ENCODE results near the gene SRSF10.
"Not testable (repeated sequence)": the region's sequence is repeated elsewhere in the genome, so short reads cannot be mapped to it uniquely, and the experiment has no call there.

Gene SRSF10

DNA sequence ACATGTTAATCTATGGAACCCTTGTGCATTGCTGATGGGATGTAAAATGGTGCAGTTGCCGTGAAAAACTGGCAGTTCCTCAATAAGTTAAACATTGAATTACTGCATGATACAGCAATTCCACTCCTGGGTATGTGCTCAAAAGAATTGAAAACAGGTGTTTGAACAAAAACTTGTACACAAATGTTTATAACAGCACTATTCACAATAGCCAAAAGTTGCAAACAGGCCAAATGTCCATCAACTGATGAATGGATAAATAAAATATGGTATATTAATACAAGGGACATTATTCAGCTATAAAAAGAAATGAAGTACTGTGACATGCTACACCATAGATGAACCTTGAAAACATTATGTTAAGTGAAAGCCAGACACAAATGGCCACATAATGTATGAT lies 17.7 kb upstream of the SRSF10 start:
- DNase-seq (ENCODE audit: low read depth, low spot score) = no peak

DNA sequence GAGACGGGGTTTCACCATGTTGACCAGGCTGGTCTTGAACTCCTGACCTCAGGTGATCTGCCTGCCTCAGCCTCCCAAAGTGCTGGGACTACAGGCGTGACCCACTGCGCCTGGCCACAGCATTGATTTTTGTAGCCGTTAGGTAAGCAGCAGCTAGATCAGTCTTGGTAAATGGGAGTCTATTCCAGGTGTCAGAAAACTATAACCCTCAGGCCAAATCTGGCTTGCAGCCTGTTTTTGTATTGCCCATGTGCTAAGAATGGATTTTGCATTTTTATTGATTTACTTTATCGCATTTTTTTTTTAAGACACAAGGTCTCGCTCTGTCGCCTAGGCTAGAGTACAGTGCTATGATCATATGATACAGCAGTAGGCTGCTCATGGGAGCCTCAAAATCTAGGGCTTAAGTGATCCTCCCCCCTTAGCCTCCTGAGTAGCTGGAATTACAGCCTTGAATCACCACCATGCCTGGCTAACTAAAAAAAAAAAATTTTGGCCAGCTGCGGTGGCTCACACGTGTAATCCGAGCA lies 16.6 kb upstream of the SRSF10 start:
- no peak for DNase-seq (ENCODE audit: low read depth, low spot score)

DNA sequence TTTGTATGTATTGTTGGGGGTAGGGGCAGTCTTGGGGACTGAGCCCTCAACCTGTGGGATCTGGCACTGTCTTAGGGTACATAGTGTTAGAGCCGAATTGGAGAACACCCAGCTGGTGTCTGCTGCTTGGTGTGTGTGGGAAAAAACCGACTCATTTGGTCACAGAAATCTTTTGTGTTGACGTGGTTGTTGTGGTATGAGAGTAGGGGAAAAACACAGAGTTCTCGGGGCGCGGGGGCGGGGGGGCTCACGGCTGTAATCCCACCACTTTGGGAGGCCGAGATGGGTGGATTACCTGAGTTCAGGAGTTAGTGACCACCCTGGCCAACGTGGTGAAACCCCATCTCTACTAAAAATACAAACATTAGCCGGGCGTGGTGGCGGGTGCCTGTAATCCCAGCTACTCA lies 15.3 kb upstream of the SRSF10 start:
- peak; percentile 65 for DNase-seq (ENCODE audit: low read depth, low spot score)

GRCh38 chr1:23992011-23992410 lies 11.9 kb upstream of the SRSF10 start:
- not testable (repeated sequence) for DNase-seq (ENCODE audit: low read depth, low spot score)

DNA sequence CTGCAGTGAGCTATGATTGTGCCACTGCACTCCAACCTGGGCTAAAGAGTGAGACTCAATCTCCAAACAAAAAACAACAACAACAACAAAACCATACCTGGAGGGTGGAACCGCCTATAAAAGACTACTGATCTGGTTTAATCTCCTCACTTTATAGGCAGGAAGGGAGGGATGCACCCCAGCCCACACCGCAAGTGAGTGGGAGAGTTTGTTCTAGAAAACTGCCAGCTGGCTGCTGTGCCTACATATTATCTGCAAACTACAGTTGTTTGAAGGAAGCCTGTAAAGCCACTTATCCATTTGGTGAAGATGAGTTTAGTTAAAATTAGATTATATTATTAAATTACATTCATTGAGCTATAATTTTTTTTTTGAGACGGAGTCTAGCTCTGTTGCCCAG lies 9.1 kb upstream of the SRSF10 start:
- no peak for DNase-seq (ENCODE audit: low read depth, low spot score)

DNA sequence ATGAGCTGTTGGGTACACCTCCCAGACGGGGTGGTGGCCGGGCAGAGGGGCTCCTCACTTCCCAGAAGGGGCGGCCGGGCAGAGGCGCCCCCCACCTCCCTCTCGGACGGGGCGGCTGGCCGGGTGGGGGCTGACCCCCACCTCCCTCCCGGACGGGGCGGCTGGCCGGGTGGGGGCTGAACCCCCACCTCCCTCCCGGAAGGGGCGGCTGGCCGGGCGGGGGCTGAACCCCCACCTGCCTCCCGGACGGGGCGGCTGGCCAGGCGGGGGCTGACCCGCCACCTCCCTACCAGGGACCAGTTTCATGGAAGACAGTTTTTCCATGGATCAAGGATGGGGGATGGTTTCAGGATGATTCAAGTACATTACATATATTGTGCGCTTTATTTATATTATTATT lies 6.9 kb upstream of the SRSF10 start:
- not testable (repeated sequence) for DNase-seq (ENCODE audit: low read depth, low spot score)

DNA sequence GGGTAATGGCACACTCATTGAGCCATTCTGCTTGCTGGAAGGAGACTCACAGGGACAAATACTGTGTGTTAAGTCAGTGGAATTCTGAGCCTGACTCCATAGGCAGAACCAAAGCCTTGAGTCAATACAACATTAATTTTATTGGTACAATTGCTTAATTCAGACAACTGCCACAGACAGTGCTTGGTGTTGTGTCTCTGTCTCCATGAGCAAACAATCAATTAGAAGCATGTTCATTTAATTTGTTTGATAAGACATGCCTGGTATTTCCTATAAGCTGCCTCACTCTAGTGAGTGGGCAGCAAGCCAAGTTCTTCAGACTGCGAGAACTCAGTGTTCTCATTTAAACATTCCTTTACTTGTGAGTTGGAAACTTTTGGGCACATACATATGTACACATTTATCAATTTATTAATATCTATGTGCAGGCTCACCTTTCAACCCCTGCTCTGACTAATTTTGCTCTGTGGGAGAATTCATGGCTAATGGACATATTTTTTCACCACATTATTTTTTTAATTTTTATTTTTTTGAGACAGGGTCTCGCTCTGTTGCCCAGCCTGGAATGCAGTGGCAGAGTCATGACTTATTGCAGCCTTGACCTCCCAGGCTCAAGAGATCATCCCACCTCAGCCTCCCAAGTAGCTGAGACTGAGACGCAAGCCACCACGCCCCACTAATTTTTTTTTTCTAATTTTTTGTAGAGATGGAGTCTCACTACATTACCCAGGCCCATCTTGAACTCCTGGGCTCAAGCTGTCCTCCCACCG lies 4.5 kb upstream of the SRSF10 start:
- DNase-seq (ENCODE audit: low read depth, low spot score) = peak; percentile 70

DNA sequence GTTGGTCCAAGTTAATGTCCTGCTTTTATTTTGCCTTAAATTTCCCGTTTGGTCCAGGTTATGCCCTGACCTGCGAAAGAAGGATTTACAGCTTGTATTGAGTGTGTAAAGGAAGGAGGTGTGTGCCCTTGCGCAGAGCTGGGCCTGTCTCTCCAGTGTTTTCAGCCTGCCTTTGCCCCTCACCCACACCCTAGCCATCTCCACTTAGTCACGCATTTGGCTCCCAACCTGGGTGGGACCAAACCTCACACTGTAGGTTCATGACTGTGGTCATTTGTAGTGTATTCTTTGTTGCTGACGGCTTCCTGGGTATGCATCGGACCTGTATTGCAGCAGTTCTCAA lies 572 bp upstream of the SRSF10 start:
- peak; percentile 80 for DNase-seq (ENCODE audit: low read depth, low spot score)

DNA sequence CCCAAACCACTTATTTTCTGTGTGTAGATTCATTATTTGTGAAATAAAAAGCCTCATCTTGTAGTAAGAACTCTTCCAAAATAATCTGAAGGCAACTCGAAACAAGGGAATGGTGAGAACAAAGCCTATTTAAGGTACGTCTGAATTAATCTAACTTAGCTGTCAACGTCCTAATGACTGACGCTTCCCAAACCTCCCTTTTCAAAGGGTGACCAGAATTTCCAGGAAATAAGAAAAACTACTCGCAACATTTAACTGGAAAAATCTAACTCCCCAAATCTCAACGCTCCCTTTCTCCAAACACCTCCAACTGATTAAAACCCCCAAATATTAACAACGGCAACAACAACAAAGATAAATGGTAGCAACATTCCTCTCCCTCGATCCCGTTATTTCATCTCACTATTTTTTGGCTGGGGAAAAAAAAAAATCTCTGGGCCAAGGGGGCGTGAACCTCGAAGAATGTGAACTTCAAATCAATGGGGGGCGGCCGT lies 693 bp downstream of the SRSF10 start:
- no peak for DNase-seq (ENCODE audit: low read depth, low spot score)

GRCh38 chr1:23978805-23979204 lies 1.3 kb downstream of the SRSF10 start:
- no peak for DNase-seq (ENCODE audit: low read depth, low spot score)

DNA sequence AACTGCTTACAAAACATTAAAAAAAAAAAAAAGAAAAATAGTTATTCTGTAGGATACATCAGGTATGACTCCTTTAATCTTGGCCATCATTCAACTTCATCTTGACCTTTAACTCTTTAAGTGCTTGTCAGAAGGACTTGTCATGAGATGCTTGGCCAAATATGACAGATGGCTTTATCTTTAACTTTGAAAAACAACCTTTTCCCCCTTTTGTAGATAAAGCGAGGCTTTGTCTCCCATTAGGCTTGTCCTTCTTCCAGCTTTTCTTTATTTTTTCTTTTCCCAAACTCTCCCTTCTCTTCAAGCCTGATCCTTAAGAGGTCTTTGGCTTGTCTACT lies 2.3 kb downstream of the SRSF10 start:
- no peak for DNase-seq (ENCODE audit: low read depth, low spot score)

DNA sequence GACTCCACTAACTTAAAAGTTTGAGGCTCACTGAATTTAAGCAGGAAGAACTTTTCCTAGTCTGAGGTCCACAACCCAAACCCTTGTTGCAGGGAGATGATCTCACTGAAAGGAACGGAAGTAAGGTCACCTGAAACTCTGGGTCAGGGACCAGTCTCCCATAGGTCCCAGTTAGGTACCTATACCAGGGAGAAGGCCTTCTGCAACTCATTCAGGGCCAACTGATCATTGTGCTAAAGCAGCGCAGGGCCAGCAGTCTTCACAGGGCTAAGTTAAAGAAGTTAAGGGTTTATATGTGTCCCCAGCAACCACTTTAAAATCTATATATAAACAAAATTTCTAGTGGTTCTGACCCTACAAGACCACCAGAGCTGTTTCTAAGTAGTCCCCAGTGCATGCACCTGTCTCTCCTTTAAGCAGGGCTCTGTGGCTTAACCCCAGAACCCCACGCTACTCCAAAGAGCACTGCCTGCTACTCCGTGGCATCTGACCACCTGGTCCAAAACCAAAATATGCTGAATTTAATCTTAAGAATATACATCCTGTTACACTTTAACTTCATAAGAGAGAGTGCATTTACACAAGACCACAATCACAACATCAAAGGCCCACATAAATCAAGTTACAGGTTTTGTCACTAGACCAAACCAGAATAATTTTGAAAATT lies 2.8 kb downstream of the SRSF10 start:
- no peak for DNase-seq (ENCODE audit: low read depth, low spot score)

DNA sequence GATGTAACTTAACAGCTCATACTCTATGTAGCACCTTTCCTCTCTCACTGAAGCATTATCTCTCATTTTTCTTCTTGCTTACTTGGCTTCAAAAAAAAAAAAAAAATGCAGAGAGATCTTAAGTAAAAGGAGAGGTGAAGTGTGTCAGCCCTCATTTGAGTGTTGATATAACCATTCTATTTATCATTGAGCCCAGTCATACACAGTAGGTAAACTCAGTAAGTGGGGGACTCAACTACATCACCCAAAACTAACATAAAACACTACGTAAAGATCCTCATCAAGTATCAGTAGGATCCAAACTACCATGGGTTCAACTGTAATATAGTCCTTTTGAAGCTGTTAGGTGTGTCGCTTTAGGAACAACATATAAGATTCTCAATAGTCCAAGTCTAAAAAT lies 12.3 kb downstream of the SRSF10 start:
- no peak for DNase-seq (ENCODE audit: low read depth, low spot score)

GRCh38 chr1:23966973-23967493 lies 13.1 kb downstream of the SRSF10 start:
- no peak for DNase-seq (ENCODE audit: low read depth, low spot score)

- no peak for DNase-seq (ENCODE audit: low read depth, low spot score)
These were observed 15.1 kb downstream of the SRSF10 start for GRCh38 chr1:23964790-23965740.

- no peak for DNase-seq (ENCODE audit: low read depth, low spot score)
These were observed 15.9 kb downstream of the SRSF10 start for GRCh38 chr1:23964235-23964668.

- no peak for DNase-seq (ENCODE audit: low read depth, low spot score)
These were observed 16.4 kb downstream of the SRSF10 start for GRCh38 chr1:23963617-23964234.

DNA sequence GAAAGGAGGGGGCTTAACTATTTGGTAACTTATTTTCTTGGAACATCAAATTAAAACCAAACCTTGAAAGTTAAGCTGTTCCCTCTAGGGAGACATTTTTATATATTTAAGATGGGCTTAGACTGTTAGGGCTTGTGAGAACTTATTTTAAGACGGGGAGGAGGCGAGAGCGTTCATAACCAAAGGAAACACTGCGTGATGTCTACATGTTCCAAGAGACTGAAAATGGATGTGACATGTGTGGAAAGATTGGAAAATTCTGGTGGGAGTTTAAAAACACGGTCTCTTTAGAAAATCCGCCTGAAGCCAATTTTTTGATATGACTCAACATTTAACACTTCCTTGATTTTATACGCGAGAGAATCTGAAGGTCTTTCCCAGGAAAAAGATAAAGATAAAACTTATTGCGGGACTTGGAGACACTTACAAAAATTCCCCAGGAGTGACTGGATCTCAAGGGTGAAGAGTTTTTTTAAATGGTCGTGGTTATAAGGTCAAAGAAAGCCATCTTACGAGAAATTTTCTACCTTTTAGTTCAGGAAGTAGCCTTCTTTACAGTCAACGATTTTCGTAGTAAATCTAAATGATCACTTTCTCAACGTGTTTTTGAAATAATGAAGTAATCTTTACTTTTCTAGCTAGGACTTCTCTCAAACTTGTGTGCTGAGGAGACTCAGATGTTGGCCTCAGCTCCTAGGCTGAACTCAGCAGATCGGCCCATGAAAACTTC lies 19.7 kb downstream of the SRSF10 start:
- DNase-seq (ENCODE audit: low read depth, low spot score) = no peak

- peak; percentile 99 for DNase-seq (ENCODE audit: low read depth, low spot score)
These were observed 20.5 kb downstream of the SRSF10 start, which contains the start of gene PNRC2 for GRCh38 chr1:23959461-23960290. Gene PNRC2 (plus strand): TSS chr1:23959828. CDS start chr1:23961458, 1,630 bp downstream.
